GM19397 (cell line): ENCODE data around the gene AQP4.

ENCODE experiments used
- ATAC-seq: cut with Tn5 transposase; IDR thresholded peaks from one replicate; pipeline ENCODE4 v1.9.1; 2021; ENCODE audit warnings: mild to moderate bottlenecking, moderate library complexity; ENCODE audit not compliant: unreplicated experiment

The AQP4 gene, protein sequence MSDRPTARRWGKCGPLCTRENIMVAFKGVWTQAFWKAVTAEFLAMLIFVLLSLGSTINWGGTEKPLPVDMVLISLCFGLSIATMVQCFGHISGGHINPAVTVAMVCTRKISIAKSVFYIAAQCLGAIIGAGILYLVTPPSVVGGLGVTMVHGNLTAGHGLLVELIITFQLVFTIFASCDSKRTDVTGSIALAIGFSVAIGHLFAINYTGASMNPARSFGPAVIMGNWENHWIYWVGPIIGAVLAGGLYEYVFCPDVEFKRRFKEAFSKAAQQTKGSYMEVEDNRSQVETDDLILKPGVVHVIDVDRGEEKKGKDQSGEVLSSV

GRCh38 chr18:26865557-26865956, at the start of gene AQP4:
TSS of gene AQP4 (minus strand) at chr18:26865707. CDS start at chr18:26865689, 18 bp downstream.
- no peak for ATAC-seq

GRCh38 chr18:26911840-26912239, 46.3 kb upstream of the AQP4 start:
- ATAC-seq, result no peak

- ATAC-seq, result no peak
These were observed 44.2 kb upstream of the AQP4 start for GRCh38 chr18:26909599-26910290.

DNA sequence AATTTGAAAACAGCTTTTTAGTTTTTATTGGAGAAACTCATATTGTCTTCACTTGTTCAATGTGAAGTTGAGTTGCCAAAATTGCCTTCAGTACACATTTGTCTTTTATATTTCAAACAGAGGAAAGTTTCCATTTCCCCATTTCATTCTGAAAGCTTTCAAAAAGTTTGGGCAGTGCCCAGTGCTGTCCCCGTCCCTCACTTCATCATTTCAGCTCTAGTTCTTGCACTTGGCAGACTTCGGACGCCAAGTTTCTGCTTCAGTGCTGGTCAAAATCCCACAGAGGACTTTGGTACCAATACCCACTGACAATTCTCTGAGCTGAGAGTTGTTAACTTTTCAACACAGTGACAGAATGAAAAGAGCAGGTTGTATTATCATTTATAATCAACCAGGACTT, 43.4 kb upstream of the AQP4 start:
- no peak for ATAC-seq

- no peak for ATAC-seq
These were observed 36.8 kb upstream of the AQP4 start for GRCh38 chr18:26902291-26902690.

DNA sequence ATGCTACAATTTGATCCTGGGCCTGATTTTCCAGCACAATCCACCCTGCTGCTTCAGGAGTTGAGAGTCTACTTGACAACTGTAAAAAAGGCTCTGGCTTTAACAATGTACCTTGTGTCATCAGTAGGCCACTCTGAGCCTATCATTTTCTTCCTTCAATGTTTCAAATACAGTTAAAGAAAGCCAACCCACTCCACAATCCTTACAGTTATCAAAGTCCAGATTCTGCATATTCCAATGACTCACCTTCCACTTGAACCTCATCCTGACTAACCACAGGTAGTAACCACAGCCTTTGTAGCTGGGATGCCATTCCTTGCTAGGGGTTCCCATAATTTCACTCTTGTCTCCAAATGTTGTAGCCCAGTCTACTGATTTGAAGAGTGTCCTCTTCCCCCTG, 35.5 kb upstream of the AQP4 start:
- ATAC-seq, result no peak

DNA sequence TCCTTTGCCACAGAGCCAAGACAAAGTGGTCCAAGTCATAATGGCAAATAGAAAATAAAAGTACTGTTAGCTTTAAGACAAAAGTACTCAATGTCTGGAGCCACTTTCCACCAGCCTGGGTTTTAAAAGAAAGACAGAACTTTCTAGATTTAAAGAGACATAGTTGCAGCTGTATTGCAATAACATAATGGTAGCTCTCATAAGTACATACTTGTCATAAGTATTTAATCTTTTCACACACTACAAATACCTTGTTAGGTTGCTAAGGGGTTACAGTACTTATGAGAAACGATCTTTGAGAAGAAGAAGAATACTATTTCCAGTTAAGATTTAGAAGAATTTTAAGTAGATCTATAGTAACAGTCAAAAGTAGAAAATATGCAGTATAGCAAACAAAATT, 28.9 kb upstream of the AQP4 start:
- ATAC-seq, result no peak

- ATAC-seq, result no peak
These were observed 28.5 kb upstream of the AQP4 start for GRCh38 chr18:26893996-26894395.

GRCh38 chr18:26888259-26888658, 22.8 kb upstream of the AQP4 start:
- ATAC-seq, result no peak

DNA sequence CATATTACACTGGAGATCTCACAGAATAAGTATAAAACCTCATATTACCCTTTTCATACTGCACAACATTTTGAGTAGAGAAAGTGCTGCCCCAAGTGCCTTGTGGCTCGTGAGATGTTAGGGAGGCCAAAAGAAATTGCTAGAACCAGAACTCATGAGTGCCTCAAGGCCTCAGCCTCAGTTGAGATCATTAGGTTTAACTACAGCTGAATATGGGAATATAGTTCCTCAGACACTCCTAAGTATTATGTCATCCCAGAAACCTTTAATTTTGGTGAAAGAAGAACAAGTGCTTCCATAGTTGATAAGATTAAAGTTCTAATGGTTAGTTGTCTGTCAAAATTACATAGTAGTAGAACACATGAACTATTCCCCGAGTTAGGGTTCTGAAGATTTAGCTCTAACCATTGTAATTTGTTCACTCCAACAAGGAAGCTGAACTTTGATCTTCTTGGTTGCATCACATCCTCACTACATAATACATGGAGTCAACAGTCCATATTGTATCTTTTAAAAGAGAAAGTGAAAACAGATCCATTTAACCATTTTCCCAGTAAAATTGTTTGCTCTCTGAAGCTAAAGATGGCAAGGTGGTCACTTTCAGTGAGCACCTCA, 9.6 kb upstream of the AQP4 start:
- no peak for ATAC-seq

- ATAC-seq, result no peak
These were observed 8.8 kb upstream of the AQP4 start for GRCh38 chr18:26874283-26874682.

GRCh38 chr18:26869640-26870039, 4.1 kb upstream of the AQP4 start:
- ATAC-seq, result no peak

DNA sequence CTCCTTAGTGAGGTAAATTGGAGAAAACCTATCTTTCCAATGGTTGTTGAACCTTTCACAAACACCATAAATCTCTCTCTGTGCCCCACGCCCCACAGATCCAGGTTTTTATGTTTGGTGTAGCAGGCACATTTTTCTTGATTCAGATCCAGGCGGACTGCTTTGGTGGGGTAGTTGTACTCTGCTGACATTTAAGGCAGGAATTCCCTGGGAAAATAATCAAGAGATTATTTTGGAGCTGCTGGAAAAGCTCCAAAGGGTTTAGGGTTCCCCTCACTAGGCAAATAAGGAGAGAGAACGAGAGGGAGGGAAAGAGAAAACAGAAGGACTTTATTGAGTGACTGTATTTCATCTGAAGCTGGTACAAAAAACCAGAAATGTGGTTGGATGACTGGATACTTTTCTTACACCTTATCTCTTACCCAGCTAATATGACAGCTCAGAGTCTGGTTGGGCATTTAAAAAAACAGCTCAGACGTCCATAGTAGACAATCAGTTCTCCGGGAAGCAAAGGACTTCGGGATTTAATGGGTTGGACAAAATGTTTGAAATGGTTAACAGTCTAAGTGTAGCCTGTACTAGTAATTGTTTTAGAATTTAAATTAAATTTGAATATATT, 3.6 kb upstream of the AQP4 start:
- ATAC-seq, result no peak

- no peak for ATAC-seq
These were observed 2.0 kb upstream of the AQP4 start for GRCh38 chr18:26867471-26867870.

DNA sequence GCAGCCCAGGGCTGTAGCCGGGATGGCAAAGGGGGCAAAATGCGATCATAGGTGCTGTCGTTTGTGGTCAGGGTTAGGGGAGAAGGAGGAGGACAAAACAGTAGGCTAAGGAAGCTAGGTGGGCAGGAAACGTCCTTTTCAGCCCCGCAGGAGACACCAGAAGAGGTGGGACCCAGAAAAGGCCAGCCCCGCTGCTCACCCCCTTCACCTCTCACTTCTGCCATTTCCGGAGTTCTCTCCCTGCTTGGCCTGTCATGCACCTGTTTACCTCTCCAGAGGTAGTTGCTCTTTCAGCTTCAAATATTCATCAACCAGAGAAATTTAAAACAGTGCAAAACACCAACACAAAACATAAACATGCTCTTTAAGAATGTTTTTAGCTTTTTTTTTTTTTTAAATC, 849 bp downstream of the AQP4 start:
- no peak for ATAC-seq

GRCh38 chr18:26863921-26864497, 1.5 kb downstream of the AQP4 start:
- ATAC-seq, result no peak

- ATAC-seq, result no peak
These were observed 2.2 kb downstream of the AQP4 start for GRCh38 chr18:26863122-26863879.

- no peak for ATAC-seq
These were observed 3.4 kb downstream of the AQP4 start for GRCh38 chr18:26862084-26862483.

GRCh38 chr18:26854292-26854881, 11.1 kb downstream of the AQP4 start:
- ATAC-seq, result no peak

DNA sequence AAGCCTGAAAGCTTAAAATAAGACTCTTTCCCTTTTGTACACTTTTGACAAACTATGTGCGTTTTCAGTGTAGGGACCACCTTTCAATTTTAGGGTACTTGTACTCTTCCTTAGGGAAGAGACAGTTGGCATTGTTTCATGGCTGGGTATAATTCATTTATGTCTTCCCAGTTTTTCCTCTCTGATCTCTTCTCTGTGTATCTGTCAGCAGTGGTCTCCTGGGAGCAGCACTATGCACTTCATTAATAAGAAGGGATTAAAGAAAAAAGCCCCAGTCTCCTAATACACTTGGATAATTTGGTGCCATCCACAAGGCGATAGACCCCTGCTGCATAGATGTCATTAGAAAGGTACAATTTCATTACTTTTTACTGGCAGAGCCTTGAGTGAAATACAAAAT, 12.1 kb downstream of the AQP4 start:
- no peak for ATAC-seq
